Measurements from ENCODE around the gene GPR173.

Gene GPR173

DNA sequence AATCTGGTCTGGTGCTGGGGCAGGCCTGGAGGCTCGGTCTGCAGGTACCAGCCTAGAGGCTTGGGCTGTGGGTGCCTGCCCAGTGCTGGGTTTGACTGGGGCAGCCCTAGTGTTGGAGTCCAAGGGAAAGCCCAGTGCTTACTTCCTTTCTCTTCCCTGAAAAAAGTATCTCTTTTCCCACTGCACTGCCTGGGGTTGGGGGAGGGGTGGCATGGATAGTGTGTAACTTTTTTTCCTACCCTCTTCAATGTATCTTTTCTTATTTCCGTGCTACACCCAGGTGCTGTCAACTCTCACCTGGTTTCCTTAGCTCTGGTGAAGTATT is 66.9 kb downstream of the GPR173 start:
- no peak for DNase-seq
- Histone ChIP-seq H3K4me1 (ENCODE audit: control insufficient read depth, insufficient read depth, low read length, poor library complexity, severe bottlenecking) (no peaks in the 10 kb centered on the region), H3K27ac (ENCODE audit: insufficient read depth, low read length, poor library complexity, severe bottlenecking) (no peak overlapping the region), H3K36me3 (ENCODE audit: control insufficient read depth, insufficient read depth, low read length) (peaks cover 3% of the 10 kb centered on the region), H3K9me3 (ENCODE audit: control insufficient read depth, low read length) (no peaks in the 10 kb centered on the region), H3K27me3 (replicated peaks; ENCODE audit: control insufficient read depth, insufficient read depth, low read length, poor library complexity, severe bottlenecking) (no peaks in the 10 kb centered on the region), H3K4me3 (ENCODE audit: insufficient read depth, low read depth, low read length, poor library complexity, severe bottlenecking) (no peak overlapping the region)

DNA sequence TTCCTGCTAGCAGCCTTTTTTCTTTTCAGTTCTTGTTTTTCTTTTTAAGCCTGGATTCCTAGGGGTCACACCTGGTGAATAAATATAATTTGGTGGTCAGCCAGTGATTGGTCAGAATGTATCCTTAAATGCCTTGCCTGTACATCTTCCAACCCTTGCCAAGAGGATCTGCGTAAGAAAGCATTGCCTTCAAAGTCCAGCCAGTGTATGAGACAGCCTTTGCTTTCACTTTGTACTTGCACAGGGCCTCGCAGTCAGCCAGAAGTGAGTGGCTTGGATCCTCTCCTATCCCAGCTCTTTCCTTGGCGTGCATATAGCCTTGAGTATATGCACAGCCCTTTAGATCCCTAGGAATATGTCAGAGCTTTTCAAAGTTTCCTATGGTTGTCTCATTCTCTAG is 67.5 kb downstream of the GPR173 start:
- Histone ChIP-seq H3K27me3 (replicated peaks; ENCODE audit: control insufficient read depth, insufficient read depth, low read length, poor library complexity, severe bottlenecking) (no peaks in the 10 kb centered on the region), H3K4me1 (ENCODE audit: control insufficient read depth, insufficient read depth, low read length, poor library complexity, severe bottlenecking) (no peaks in the 10 kb centered on the region), H3K9me3 (ENCODE audit: control insufficient read depth, low read length) (no peaks in the 10 kb centered on the region), H3K36me3 (ENCODE audit: control insufficient read depth, insufficient read depth, low read length) (peaks cover 3% of the 10 kb centered on the region), H3K4me3 (ENCODE audit: insufficient read depth, low read depth, low read length, poor library complexity, severe bottlenecking) (no peak overlapping the region), H3K27ac (ENCODE audit: insufficient read depth, low read length, poor library complexity, severe bottlenecking) (no peak overlapping the region)
- DNase-seq: no peak

DNA sequence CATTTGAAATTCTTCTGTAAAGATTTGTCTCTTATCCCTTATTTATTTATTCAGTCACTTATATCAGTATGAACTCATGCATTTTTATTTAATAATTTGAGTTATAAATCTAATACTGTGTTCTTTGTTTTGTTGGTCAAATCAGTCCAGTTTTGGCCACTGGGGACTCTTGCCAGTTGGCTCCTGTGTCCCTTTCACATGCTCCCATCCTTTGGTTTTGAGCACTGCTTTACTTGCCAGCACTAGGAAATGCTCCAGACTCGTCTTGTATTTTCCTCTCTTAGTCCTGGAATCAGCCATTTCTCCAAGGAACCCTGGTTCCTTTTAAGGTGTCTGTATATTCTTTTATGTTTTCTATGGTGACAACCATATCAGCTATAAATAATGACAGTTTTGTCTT is 73.4 kb downstream of the GPR173 start:
- H3K4me3 ChIP-seq (ENCODE audit: insufficient read depth, low read depth, low read length, poor library complexity, severe bottlenecking): no peak overlapping the region
- no peaks in the 10 kb centered on the region for H3K36me3 ChIP-seq (ENCODE audit: control insufficient read depth, insufficient read depth, low read length)
- H3K4me1 ChIP-seq (ENCODE audit: control insufficient read depth, insufficient read depth, low read length, poor library complexity, severe bottlenecking): no peaks in the 10 kb centered on the region
- H3K9me3 ChIP-seq (ENCODE audit: control insufficient read depth, low read length): no peaks in the 10 kb centered on the region
- DNase-seq: no peak
- H3K27ac ChIP-seq (ENCODE audit: insufficient read depth, low read length, poor library complexity, severe bottlenecking): no peak overlapping the region
- H3K27me3 ChIP-seq (replicated peaks; ENCODE audit: control insufficient read depth, insufficient read depth, low read length, poor library complexity, severe bottlenecking): no peaks in the 10 kb centered on the region

GRCh38 chrX:53125506-53125905 is 76.9 kb downstream of the GPR173 start:
- Histone ChIP-seq H3K4me3 (ENCODE audit: insufficient read depth, low read depth, low read length, poor library complexity, severe bottlenecking) (no peak overlapping the region), H3K9me3 (ENCODE audit: control insufficient read depth, low read length) (no peaks in the 10 kb centered on the region), H3K4me1 (ENCODE audit: control insufficient read depth, insufficient read depth, low read length, poor library complexity, severe bottlenecking) (no peaks in the 10 kb centered on the region), H3K27ac (ENCODE audit: insufficient read depth, low read length, poor library complexity, severe bottlenecking) (no peak overlapping the region), H3K27me3 (replicated peaks; ENCODE audit: control insufficient read depth, insufficient read depth, low read length, poor library complexity, severe bottlenecking) (no peaks in the 10 kb centered on the region), H3K36me3 (ENCODE audit: control insufficient read depth, insufficient read depth, low read length) (no peaks in the 10 kb centered on the region)
- DNase-seq: no peak

DNA sequence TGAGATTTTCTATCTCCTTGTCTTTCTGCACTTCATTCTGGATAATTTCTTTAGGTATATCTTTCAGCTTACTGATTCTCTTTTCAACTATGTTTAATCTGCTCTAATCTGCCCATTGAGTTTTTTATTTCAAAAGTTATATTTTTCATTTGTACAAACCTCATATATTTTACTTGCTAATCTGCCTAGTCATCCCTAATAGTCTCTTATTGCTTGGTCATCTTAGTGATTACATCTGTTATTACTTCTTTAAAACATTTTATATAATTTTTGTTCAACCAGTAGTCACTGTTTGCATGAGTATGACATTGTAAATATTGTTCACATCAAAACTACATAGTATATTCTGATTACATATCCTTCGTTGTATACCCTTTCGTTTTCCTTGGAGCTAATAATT is 77.8 kb downstream of the GPR173 start:
- Histone ChIP-seq H3K4me3 (ENCODE audit: insufficient read depth, low read depth, low read length, poor library complexity, severe bottlenecking) (no peak overlapping the region), H3K9me3 (ENCODE audit: control insufficient read depth, low read length) (no peaks in the 10 kb centered on the region), H3K4me1 (ENCODE audit: control insufficient read depth, insufficient read depth, low read length, poor library complexity, severe bottlenecking) (no peaks in the 10 kb centered on the region), H3K27ac (ENCODE audit: insufficient read depth, low read length, poor library complexity, severe bottlenecking) (no peak overlapping the region), H3K27me3 (replicated peaks; ENCODE audit: control insufficient read depth, insufficient read depth, low read length, poor library complexity, severe bottlenecking) (no peaks in the 10 kb centered on the region), H3K36me3 (ENCODE audit: control insufficient read depth, insufficient read depth, low read length) (no peaks in the 10 kb centered on the region)
- DNase-seq: no peak

- H3K4me1 ChIP-seq (ENCODE audit: control insufficient read depth, insufficient read depth, low read length, poor library complexity, severe bottlenecking): no peaks in the 10 kb centered on the region
- H3K36me3 ChIP-seq (ENCODE audit: control insufficient read depth, insufficient read depth, low read length): no peaks in the 10 kb centered on the region
- no peaks in the 10 kb centered on the region for H3K27me3 ChIP-seq (replicated peaks; ENCODE audit: control insufficient read depth, insufficient read depth, low read length, poor library complexity, severe bottlenecking)
- DNase-seq: no peak
- no peak overlapping the region for H3K4me3 ChIP-seq (ENCODE audit: insufficient read depth, low read depth, low read length, poor library complexity, severe bottlenecking)
- H3K27ac ChIP-seq (ENCODE audit: insufficient read depth, low read length, poor library complexity, severe bottlenecking): no peak overlapping the region
- no peaks in the 10 kb centered on the region for H3K9me3 ChIP-seq (ENCODE audit: control insufficient read depth, low read length)
Observed at GRCh38 chrX:53128097-53128749, 79.6 kb downstream of the GPR173 start.
